ENCODE data around the gene P2RY10. TPM values are rescaled to one million over a fixed set of nuclear protein-coding genes. Genes with fewer than 3 reads are reported as not detected.

Gene P2RY10
- total RNA-seq, 1 experiment from 2014 or later: not detected

GRCh38 chrX:78923198-78924015 lies 21.8 kb upstream of the P2RY10 start:
- Histone ChIP-seq H4K5ac (ENCODE audit: insufficient read length, low read depth, low read length) (no peak overlapping the region), H3K9me3 (ENCODE audit: control insufficient read depth, low read depth, low read length) (peaks cover 17% of the 10 kb centered on the region), H4K91ac (ENCODE audit: insufficient read length, low read depth, low read length) (no peak overlapping the region), H3T11ph (ENCODE audit: low read length) (no peak overlapping the region), H3K14ac (ENCODE audit: insufficient read depth, low read length) (no peak overlapping the region), H3K9ac (ENCODE audit: extremely low read depth, insufficient read length, low read length) (no peak overlapping the region), H2AK5ac (ENCODE audit: insufficient read length, low read length) (no peak overlapping the region), H3K27me3 (ENCODE audit: insufficient read depth, low read length) (no peaks in the 10 kb centered on the region), H2BK5ac (ENCODE audit: insufficient read length, low read length) (no peak overlapping the region), H4K8ac (replicated peaks; ENCODE audit: insufficient read length, low read depth, low read length) (no peak overlapping the region), H2BK20ac (ENCODE audit: low read depth, low read length, poor library complexity, severe bottlenecking) (no peak overlapping the region), H3K23ac (ENCODE audit: insufficient read length, low read depth, low read length) (no peak overlapping the region), H3K23me2 (ENCODE audit: insufficient read length, low read depth, low read length, poor library complexity, severe bottlenecking) (no peaks in the 10 kb centered on the region), H2BK12ac (ENCODE audit: insufficient read length, low read depth, low read length) (no peak overlapping the region), H3K79me2 (ENCODE audit: insufficient read depth, low read length) (no peaks in the 10 kb centered on the region), H3K18ac (ENCODE audit: insufficient read length, low read depth, low read length) (no peak overlapping the region), H2BK15ac (ENCODE audit: low read depth, low read length) (no peak overlapping the region), H3K56ac (ENCODE audit: insufficient read length, low read depth, low read length) (no peak overlapping the region), H2BK120ac (ENCODE audit: low read depth, low read length, poor library complexity, severe bottlenecking) (no peak overlapping the region), H3K4me2 (ENCODE audit: insufficient read depth, insufficient read length, low read length) (no peak overlapping the region), H2AFZ (ENCODE audit: low read length) (no peak overlapping the region), H3K79me1 (ENCODE audit: insufficient read depth, low read depth, low read length, poor library complexity, severe bottlenecking) (no peaks in the 10 kb centered on the region), H3K4me1 (ENCODE audit: insufficient read depth, low read length) (no peaks in the 10 kb centered on the region), H3K27ac (ENCODE audit: insufficient read length, low read depth, low read length) (no peak overlapping the region), H3K4ac (ENCODE audit: low read depth, low read length) (no peak overlapping the region), H4K20me1 (ENCODE audit: control insufficient read depth, insufficient read depth, insufficient read length) (no peaks in the 10 kb centered on the region)
- DNase-seq: no peak
- no peak for TF ChIP-seq CTCF (conservative IDR thresholded peaks at IDR 0.05)
- Mint-ChIP-seq H3K4me1 (no peaks in the 10 kb centered on the region), H3K36me3 (ENCODE audit: insufficient read depth in 1 of 3, low read depth in 3 of 3) (peaks cover 5 to 12% (median 5%) of the 10 kb centered on the region in 3 experiments), H3K9me3 (peaks cover 62 to 72% of the 10 kb centered on the region in 2 experiments), H3K4me3 (no peak overlapping the region), H3K27ac (no peak overlapping the region), H3K27me3 (ENCODE audit: low read depth) (no peaks in the 10 kb centered on the region)
- WGBS (ENCODE audit: extremely low coverage, insufficient read length, low lambda C conversion rate): no CpG with 5 or more reads among the region's 3 CpGs

Data from H9 (cell line).